GM19438 (cell line): ENCODE measurements around the gene SLC7A5.
"Not testable (repeated sequence)": the region's sequence is repeated elsewhere in the genome, so short reads cannot be mapped to it uniquely, and the experiment has no call there.

Experiments
- ATAC-seq: cut with Tn5 transposase; IDR thresholded peaks from one replicate; pipeline ENCODE4 v1.9.1; 2021; ENCODE audit warnings: low read depth; ENCODE audit not compliant: unreplicated experiment

The SLC7A5 gene

GRCh38 chr16:87835882-87836331 lies 33.4 kb downstream of the SLC7A5 start:
- no peak for ATAC-seq

- no peak for ATAC-seq
These were observed 34.4 kb downstream of the SLC7A5 start for GRCh38 chr16:87834668-87835473.

GRCh38 chr16:87834005-87834667 lies 35.2 kb downstream of the SLC7A5 start:
- no peak for ATAC-seq

DNA sequence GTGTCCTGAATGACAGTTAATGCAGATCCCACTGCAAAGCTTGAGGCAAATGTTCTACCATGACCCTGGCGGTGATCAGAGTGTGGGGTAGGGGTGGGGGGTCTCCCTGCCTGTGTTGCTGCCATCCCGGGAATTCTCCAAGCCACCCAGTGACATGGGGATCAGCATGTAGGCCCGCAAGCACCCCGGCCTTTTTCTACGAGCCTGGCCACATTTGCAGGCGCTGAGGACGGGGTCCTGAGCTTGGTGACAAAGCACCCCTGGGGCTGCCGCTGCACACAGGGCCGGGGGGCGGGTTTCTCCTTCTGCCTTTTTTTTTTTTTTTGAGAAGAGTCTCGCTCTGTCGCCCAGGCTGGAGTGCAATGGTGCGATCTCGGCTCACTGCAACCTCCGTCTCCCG lies 35.8 kb downstream of the SLC7A5 start:
- no peak for ATAC-seq

DNA sequence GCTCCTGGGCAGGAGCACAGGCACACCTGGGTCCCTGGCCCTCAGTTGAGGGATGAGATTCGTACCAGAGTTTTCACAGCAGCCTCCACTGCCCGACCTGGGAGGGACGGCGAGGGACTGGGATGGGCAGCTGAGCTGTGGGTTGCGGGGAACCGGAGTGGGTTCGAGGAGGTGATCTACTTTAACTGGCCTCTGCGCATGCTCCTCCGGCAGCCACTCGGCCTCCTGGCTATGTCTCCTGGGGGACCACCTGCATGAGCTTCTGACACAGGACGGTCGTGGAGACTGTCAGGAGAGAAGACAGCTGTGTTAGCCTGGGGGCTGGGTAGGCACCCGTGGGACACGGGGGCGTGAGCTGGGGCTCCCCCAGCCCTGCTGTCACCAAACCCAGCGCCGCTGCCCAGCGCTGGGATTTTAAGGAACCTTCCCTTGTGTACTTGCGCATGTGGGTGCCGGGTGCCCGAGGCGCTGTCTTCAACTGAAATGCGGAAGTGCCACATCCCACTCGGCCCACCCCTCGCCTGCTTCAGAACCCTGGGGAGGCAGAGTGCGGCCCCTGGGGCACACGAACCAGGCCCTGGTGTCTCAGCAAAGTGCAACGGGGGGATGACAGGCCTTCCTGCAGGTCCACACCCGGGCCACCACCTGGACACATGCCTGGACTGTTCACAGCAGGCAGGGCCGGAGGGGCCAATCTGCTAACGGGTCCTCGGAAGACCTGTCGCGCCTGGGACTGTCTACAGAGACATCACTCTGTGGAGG lies 36.4 kb downstream of the SLC7A5 start:
- no peak for ATAC-seq

GRCh38 chr16:87832137-87832527 lies 37.2 kb downstream of the SLC7A5 start:
- ATAC-seq = no peak

- no peak for ATAC-seq
These were observed 37.7 kb downstream of the SLC7A5 start for GRCh38 chr16:87831421-87832136.

DNA sequence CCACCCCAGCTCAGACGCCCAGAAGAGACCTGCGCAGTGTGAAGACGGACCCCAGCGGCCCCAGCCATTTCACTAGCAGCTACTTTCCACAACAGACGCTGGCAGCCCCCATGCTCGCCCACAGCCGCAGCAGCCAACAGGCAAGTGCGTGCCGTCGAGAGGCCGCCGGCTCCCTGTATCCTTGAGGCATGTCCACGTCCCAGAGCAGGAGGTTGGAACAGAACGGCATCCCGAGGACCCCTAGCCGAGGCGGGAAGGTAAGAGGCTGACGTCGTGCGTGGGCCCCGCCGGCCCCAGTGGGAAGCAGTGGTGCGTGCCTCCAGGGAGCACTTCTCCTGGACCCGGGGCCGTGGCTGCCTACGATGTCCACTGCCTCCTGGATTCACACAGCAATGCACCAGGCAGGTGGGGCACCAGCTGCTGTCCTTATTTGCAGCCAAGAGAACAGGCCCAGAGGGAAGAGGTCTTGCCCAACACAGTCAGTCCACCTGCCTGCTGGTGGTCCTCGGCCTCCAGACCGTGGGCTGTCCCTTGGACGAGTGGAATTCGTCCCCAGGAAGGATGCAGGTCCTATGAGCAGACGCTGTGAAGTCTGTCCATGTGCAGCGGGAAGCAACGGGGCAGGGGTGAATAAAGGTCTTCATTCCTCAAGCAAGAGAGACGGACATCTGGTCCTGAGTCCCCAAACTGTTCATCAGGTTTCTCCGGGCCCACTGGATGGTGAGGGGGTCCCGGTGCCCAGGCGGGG lies 38.5 kb downstream of the SLC7A5 start:
- ATAC-seq = no peak

GRCh38 chr16:87829988-87830672 lies 39.2 kb downstream of the SLC7A5 start:
- ATAC-seq = no peak

GRCh38 chr16:87829622-87829980 lies 39.7 kb downstream of the SLC7A5 start:
- ATAC-seq = no peak

GRCh38 chr16:87828907-87829621 lies 40.2 kb downstream of the SLC7A5 start:
- no peak for ATAC-seq

DNA sequence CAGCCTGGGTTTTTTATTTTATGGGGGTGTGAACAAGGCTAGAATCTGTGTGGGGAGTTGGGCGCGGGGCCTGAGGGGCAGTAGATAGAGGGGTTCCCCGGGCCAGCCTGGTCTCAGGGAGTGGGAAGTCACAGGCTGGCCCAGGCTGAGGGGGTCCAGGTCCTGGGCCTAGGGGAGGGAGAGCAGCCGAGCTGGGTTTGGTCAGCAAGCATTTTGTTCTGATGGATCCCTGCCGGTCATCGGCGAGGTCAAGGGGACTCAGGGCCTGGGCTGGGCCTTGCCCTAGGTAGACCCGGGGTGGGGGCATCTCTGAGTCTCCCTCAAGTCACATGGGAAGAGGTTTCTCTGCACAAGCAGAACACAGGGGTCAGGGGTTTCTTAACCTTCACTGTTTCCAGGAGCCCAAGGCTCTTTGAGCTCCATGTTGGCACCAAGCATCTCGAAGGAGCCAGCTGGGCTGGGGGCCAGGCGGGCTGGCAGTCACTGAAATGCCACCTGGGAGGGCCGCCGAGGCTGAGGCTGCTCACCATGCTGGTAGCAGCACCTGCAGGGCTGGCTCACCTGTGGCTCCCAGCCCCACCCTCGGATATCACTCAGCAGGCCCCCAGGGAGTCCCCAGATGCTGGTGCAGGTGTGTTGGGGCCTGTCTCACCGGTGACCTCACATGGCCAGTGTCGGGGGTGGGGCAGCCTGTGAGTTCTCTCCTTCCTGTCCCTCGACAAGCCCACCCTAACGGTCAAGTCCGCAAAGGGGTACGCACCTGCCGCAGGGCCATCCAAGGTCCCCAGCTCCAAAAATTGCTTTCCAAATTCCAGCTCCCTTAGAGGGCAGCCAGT lies 41.0 kb downstream of the SLC7A5 start:
- ATAC-seq = no peak

GRCh38 chr16:87827588-87827915 lies 41.8 kb downstream of the SLC7A5 start:
- not testable (repeated sequence) for ATAC-seq

DNA sequence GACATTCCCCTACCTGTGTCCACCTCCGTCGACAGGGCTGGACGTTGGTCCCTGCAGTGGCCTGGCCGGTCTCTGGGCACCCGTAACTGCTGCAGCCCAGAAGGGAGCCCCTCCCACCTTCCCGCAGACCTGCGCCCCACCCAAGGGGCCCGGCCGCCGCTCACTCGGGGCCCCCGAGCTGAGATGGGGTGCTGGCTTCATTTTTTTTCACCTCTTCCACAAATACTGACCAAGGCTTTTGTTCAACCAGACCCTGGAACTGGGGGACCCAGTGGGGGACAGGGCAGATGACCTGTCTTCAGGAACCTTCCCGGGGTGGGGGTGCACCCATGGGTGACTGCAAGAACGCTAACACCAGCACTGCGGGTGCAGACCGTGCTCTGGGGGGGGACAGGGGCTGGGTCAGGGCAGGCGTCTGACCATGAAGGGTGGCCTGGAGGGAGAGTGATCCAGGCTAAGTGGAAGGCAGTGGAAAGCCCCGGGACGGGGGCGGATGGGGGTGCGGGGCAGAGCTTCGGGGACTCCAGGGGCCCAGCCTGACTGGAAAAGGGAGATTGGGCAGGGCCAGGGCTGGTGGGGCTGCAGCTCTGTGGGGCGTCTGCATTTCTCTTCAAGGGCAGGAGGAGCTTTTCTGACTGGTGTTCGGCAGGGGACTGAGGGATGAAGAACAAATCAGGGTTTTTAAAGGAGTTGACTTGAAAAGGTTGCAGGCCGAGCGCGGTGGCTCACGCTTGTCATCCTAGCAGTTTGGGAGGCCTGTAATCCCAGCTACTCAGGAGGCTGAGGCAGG lies 42.3 kb downstream of the SLC7A5 start:
- ATAC-seq = no peak

- not testable (repeated sequence) for ATAC-seq
These were observed 42.9 kb downstream of the SLC7A5 start for GRCh38 chr16:87826407-87826797.

DNA sequence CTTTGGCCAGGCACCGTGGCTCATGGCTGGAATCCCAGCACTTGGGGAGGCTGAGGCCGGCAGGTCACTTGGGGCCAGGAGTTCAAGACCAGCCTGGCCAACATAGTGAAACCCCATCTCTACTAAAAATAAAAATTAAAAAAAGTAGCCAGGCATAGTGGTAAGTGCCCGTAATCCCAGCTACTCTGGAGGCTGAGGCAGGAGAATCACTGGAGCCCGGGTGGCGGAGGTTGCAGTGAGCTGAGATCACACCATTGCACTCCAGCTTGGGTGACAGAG lies 43.5 kb downstream of the SLC7A5 start:
- not testable (repeated sequence) for ATAC-seq

DNA sequence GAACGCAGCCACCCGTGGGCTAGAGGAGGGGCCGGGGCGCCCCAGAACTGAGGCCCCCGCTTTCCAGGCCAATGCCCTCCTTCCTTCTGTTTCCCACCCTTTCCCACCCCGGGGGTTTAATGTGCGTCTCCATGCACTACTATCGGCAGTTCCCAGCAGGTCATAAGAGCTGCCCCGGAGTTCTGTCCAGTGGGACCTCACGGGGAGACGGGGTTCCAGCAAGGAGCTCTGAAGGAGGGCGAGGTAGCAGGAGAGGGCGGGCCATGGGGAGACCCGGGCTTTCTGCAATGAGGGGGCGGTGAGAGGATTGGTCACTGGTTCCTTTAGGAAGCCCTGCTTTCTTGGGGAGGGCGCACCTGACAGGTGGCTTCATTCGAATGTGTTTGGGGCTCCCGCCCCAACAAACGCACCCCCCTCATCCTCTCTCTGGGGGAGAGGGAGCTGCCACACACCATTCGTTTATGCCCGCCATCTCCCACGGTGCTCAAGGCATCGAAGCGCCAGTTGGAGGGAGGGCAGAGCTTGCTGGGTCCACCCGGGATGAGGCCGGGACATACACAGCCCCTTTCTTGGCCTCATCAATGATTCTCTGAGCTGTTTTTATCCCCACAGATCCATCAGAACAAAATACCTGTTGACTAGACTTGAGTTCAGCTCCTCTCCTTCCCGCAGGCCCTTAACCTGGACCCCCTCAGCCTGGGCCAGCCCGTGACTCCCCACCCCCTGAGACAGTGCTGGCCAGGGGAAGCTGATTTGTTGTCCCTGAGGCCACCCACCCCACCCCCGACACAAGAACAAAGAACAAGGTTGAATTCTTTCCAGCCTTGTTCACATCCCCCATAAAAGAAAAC lies 44.1 kb downstream of the SLC7A5 start:
- no peak for ATAC-seq
